ENCODE results near the gene APPBP2.
"Not testable (repeated sequence)": the region's sequence is repeated elsewhere in the genome, so short reads cannot be mapped to it uniquely, and the experiment has no call there.

APPBP2 gene

GRCh38 chr17:60423865-60424264 is 102.2 kb downstream of the APPBP2 start:
- H3K4me3 ChIP-seq (ENCODE audit: low read depth, low read length) = no peak overlapping the region
- TF ChIP-seq MYC (IDR thresholded peaks at IDR 0.05; ENCODE audit: low read depth, low read length) (no peak), POLR2A (IDR thresholded peaks at IDR 0.05; ENCODE audit: extremely low read depth, insufficient read length) (no peak), MAX (IDR thresholded peaks at IDR 0.05; ENCODE audit: low read depth, low read length) (no peak)
- no peak for DNase-seq (ENCODE audit: low read depth)

DNA sequence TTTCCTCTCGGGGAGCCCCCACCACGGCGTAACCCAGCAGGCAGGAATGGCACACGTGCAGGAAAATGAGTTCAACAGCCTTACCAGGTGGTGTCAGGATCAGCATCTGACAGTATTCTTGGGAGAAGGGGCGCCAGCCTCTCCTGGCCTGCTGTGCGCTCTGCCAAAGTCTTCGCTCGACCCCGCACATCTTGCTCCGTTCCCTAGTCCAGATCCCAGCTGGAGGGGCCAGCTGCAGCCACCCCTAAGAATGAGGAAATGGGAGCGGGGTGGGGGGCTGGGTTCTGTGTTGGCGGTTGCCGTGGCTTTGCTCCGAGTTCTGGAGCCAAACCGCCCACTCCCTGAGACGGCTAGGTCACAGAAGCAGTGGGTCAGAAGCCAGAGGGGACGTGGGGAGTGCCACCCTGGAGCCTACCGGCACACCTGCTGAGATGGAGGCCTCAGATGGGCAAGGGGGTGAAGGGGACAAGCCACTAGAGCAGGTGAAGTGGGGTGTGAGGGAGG is 103.8 kb downstream of the APPBP2 start, which contains the start of gene CHCT1:
Gene CHCT1, plus strand, starts transcription at position 328 of the 504 bp plus-strand sequence. Its CDS starts 104 bp downstream, at position 432.
- DNase-seq (ENCODE audit: low read depth) = peak; percentile 17
- TF ChIP-seq, protein P1, sequence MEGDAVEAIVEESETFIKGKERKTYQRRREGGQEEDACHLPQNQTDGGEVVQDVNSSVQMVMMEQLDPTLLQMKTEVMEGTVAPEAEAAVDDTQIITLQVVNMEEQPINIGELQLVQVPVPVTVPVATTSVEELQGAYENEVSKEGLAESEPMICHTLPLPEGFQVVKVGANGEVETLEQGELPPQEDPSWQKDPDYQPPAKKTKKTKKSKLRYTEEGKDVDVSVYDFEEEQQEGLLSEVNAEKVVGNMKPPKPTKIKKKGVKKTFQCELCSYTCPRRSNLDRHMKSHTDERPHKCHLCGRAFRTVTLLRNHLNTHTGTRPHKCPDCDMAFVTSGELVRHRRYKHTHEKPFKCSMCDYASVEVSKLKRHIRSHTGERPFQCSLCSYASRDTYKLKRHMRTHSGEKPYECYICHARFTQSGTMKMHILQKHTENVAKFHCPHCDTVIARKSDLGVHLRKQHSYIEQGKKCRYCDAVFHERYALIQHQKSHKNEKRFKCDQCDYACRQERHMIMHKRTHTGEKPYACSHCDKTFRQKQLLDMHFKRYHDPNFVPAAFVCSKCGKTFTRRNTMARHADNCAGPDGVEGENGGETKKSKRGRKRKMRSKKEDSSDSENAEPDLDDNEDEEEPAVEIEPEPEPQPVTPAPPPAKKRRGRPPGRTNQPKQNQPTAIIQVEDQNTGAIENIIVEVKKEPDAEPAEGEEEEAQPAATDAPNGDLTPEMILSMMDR (IDR thresholded peaks at IDR 0.05; ENCODE audit: low read depth, low read length) = no peak
- no peak for TF ChIP-seq POLR2A (IDR thresholded peaks at IDR 0.05; ENCODE audit: extremely low read depth, insufficient read length)
- TF ChIP-seq MYC (IDR thresholded peaks at IDR 0.05; ENCODE audit: low read depth, low read length) = no peak
- no peak for TF ChIP-seq MAX (IDR thresholded peaks at IDR 0.05; ENCODE audit: low read depth, low read length)
- H3K4me3 ChIP-seq (ENCODE audit: low read depth, low read length) = peak within 1 kb of the TSS; percentile 49

GRCh38 chr17:60421273-60422161 is 104.5 kb downstream of the APPBP2 start:
- peak; percentile 87 for DNase-seq (ENCODE audit: low read depth)
- TF ChIP-seq, protein P1 (IDR thresholded peaks at IDR 0.05; ENCODE audit: low read depth, low read length) = peak; percentile 65
- TF ChIP-seq POLR2A (IDR thresholded peaks at IDR 0.05; ENCODE audit: extremely low read depth, insufficient read length) = no peak
- H3K4me3 ChIP-seq (ENCODE audit: low read depth, low read length) = peak overlapping the region; percentile 49

DNA sequence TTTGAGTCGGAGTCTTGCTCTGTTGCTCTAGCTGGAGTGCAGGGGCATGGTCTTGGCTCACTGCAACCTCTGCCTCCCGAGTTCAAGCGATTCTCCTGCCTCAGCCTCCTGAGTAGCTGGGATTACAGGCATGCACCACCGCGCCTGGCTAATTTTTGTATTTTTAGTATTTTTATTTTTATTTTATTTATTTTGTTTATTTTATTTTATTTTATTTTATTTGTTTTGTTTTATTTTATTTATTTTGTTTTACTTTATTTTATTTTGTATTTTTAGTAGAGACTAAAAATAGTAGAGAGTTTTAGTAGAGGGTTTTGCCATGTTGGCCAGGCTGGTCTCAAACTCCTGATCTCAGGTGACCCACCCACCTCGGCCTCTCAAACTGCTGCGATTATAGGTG is 106.2 kb downstream of the APPBP2 start:
- not testable (repeated sequence) for H3K4me3 ChIP-seq (ENCODE audit: low read depth, low read length); DNase-seq (ENCODE audit: low read depth)

GRCh38 chr17:60419003-60419402 is 107.0 kb downstream of the APPBP2 start:
- H3K4me3 ChIP-seq (ENCODE audit: low read depth, low read length); DNase-seq (ENCODE audit: low read depth): not testable (repeated sequence)

DNA sequence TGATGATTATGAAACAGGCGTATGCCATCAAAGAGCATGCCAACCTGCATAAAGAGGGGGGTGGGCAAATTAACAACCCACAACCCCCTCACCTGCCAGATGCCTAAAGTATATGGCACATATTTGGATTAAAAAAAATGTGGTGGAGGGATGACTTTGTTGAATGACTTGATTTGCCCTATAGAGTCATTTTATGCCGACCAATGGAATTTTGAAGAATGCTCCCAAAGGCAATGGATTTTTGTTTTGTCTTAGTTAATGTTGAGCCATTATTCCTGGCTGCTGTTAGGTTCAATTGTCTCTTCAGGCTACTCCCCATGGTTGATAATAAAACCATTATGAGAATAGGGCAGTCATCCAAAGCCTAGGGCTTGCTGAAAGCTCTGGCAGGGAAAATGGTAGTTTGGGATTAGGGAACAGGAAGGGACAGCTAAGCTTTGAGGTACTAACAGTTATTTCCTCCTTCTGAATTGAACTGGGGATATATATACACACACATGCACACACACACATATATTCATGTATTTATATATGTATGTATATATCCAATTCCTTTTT is 109.6 kb downstream of the APPBP2 start:
- DNase-seq (ENCODE audit: low read depth) = no peak
- no peak for TF ChIP-seq POLR2A (IDR thresholded peaks at IDR 0.05; ENCODE audit: extremely low read depth, insufficient read length)
- TF ChIP-seq, protein P1 (IDR thresholded peaks at IDR 0.05; ENCODE audit: low read depth, low read length) = no peak
- TF ChIP-seq MYC (IDR thresholded peaks at IDR 0.05; ENCODE audit: low read depth, low read length) = no peak
- no peak for TF ChIP-seq MAX (IDR thresholded peaks at IDR 0.05; ENCODE audit: low read depth, low read length)
- no peak overlapping the region for H3K4me3 ChIP-seq (ENCODE audit: low read depth, low read length)

DNA sequence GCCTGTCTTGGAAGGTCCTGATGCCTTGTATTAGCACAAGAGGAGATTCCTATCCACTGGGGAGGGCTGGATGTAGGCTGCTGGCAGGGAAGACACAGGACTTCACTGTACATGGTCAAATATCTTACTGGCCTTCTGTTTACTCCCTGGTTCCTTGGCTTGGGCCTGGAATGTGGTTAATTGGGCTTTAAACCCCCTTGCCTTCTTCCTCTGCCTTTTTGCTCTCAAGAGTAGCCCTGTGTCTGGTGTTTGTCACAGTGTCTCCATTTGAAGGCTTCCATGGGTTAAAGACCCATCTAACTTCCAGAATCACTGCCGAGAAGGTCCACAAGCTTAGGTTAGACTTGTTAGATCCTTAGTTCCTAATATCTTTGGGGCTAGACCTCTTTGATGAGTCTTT is 110.9 kb downstream of the APPBP2 start:
- no peak overlapping the region for H3K4me3 ChIP-seq (ENCODE audit: low read depth, low read length)
- DNase-seq (ENCODE audit: low read depth) = no peak
- no peak for TF ChIP-seq MAX (IDR thresholded peaks at IDR 0.05; ENCODE audit: low read depth, low read length)
- no peak for TF ChIP-seq MYC (IDR thresholded peaks at IDR 0.05; ENCODE audit: low read depth, low read length)
- no peak for TF ChIP-seq POLR2A (IDR thresholded peaks at IDR 0.05; ENCODE audit: extremely low read depth, insufficient read length)
- TF ChIP-seq, protein P1 (IDR thresholded peaks at IDR 0.05; ENCODE audit: low read depth, low read length) = no peak

All from NB4 (cell line).